Liver (tissue), 9 donors: ENCODE data around the gene IQCK. TPM values are rescaled to one million over a fixed set of nuclear protein-coding genes. Genes with fewer than 3 reads are reported as not detected.

ENCODE experiments used
- DNase-seq: peaks from one replicate; pipeline ENCODE4 v3.0.0-alpha.2; 2017; ENCODE audit warnings: low spot score
- H3K27ac ChIP-seq, 2 donors: one replicate each; pipeline ENCODE4 v1.7.0; 2013; ENCODE audit warnings: inconsistent platforms in 2 of 2, low read length in 2 of 2, control low read depth in 1 of 2, low read depth in 1 of 2, mild to moderate bottlenecking in 1 of 2
- H3K27me3 ChIP-seq, 4 donors: one replicate each; pipeline versions ENCODE4 v1.6.1 to v1.7.0; 2013; ENCODE audit warnings: low read length in 3 of 4, inconsistent platforms in 1 of 4, mild to moderate bottlenecking in 1 of 4, moderate library complexity in 1 of 4; ENCODE audit not compliant: control insufficient read depth in 4 of 4, insufficient read depth in 4 of 4
- H3K36me3 ChIP-seq, 4 donors: one replicate each; pipeline versions ENCODE4 v1.6.1 to v1.7.0; 2013; ENCODE audit warnings: low read length in 3 of 4, mild to moderate bottlenecking in 3 of 4, low read depth in 1 of 4, moderate library complexity in 1 of 4; ENCODE audit not compliant: control insufficient read depth in 4 of 4, insufficient read depth in 3 of 4
- H3K4me1 ChIP-seq, 4 donors: one replicate each; pipeline versions ENCODE4 v1.6.1 to v1.7.0; 2013; ENCODE audit warnings: low read length in 3 of 4, mild to moderate bottlenecking in 3 of 4, moderate library complexity in 1 of 4; ENCODE audit not compliant: control insufficient read depth in 4 of 4, insufficient read depth in 4 of 4
- H3K4me3 ChIP-seq, 3 donors: one replicate each; pipeline versions ENCODE4 v1.6.1 to v1.7.0; 2013; ENCODE audit warnings: low read length in 3 of 3, control low read depth in 1 of 3, low read depth in 1 of 3, mild to moderate bottlenecking in 1 of 3
- H3K9ac ChIP-seq, 2 donors: one replicate each; pipeline ENCODE4 v1.7.0; 2013; ENCODE audit warnings: low read length in 2 of 2, mild to moderate bottlenecking in 2 of 2, moderate library complexity in 2 of 2, control low read depth in 1 of 2, low read depth in 1 of 2
- H3K9me3 ChIP-seq, 4 donors: one replicate each; pipeline versions ENCODE4 v1.6.1 to v1.7.0; 2013; ENCODE audit warnings: low read length in 3 of 4; ENCODE audit not compliant: control insufficient read depth in 4 of 4
- EGR1 ChIP-seq, 2 donors: IDR thresholded peaks; 2 replicates each; pipeline ENCODE4 v1.6.1; 2016 to 2018; ENCODE audit warnings: antibody characterized with exemption in 2 of 2, low read depth in 2 of 2
- FOXA1 ChIP-seq: IDR thresholded peaks from 2 replicates; pipeline ENCODE4 v1.6.1; 2016; ENCODE audit warnings: antibody characterized with exemption
- FOXA2 ChIP-seq: IDR thresholded peaks from 2 replicates; pipeline ENCODE4 v1.6.1; 2016; ENCODE audit warnings: antibody characterized with exemption
- GABPA ChIP-seq, 2 donors: IDR thresholded peaks in 1 of 2; conservative IDR thresholded peaks in 1 of 2; 2 replicates each; pipeline ENCODE4 v1.6.1; 2016; ENCODE audit warnings: antibody characterized with exemption in 2 of 2, mild to moderate bottlenecking in 1 of 2, moderate library complexity in 1 of 2
- HNF4A ChIP-seq, 2 donors: conservative IDR thresholded peaks; 2 replicates each; pipeline ENCODE4 v1.6.1; 2016; ENCODE audit warnings: antibody characterized with exemption in 2 of 2, mild to moderate bottlenecking in 2 of 2
- HNF4G ChIP-seq: IDR thresholded peaks from 2 replicates; pipeline ENCODE4 v1.6.1; 2016; ENCODE audit warnings: antibody characterized with exemption
- JUND ChIP-seq, 2 donors: IDR thresholded peaks; 2 replicates each; pipeline ENCODE4 v1.6.1; 2016; ENCODE audit warnings: antibody characterized with exemption in 2 of 2
- MAX ChIP-seq: IDR thresholded peaks from 2 replicates; pipeline ENCODE4 v1.6.1; 2016; ENCODE audit warnings: antibody characterized with exemption
- NR2F2 ChIP-seq: IDR thresholded peaks from 2 replicates; pipeline ENCODE4 v1.6.1; 2016; ENCODE audit warnings: antibody characterized with exemption
- RAD21 ChIP-seq, 2 donors: IDR thresholded peaks; 2 replicates each; pipeline ENCODE4 v1.6.1; 2016; ENCODE audit warnings: antibody characterized with exemption in 2 of 2, mild to moderate bottlenecking in 2 of 2
- RXRA ChIP-seq, 2 donors: IDR thresholded peaks; 2 replicates each; pipeline ENCODE4 v1.6.1; 2017 to 2018; ENCODE audit warnings: antibody characterized with exemption in 2 of 2, mild to moderate bottlenecking in 1 of 2
- SP1 ChIP-seq: IDR thresholded peaks from 2 replicates; pipeline ENCODE4 v1.6.1; 2018; ENCODE audit warnings: antibody characterized with exemption, mild to moderate bottlenecking
- TAF1 ChIP-seq: conservative IDR thresholded peaks from 2 replicates; pipeline ENCODE4 v1.6.1; 2016; ENCODE audit warnings: antibody characterized with exemption, mild to moderate bottlenecking
- YY1 ChIP-seq: IDR thresholded peaks from 2 replicates; pipeline ENCODE4 v1.6.1; 2016; ENCODE audit warnings: antibody characterized with exemption, mild to moderate bottlenecking
- ZBTB33 ChIP-seq: IDR thresholded peaks from 2 replicates; pipeline ENCODE4 v1.6.1; 2016; ENCODE audit warnings: antibody characterized with exemption
- WGBS: extraction: QIAGEN DNeasy Blood & Tissue Kit; methylation state at CpG from one replicate; pipeline ENCODE4 v1.1.7; 2013; 5-methylcytosine and 5-hydroxymethylcytosine counted together
- polyA plus RNA-seq, 2 donors: library from polyadenylated mRNA; stranded (reverse) in 1 of 2; unstranded in 1 of 2; fragments of 200-250 nt in 1 of 2; fragments of >200 nt in 1 of 2; fragmentation: Nextera tagmentation in 1 of 2; extraction: Ambion mirVana in 1 of 2; gene quantifications; one replicate each; pipeline versions ENCODE4 v1.2.1 to v1.2.3, GENCODE V29; 2013 to 2015
- total RNA-seq, 2 donors: library from RNA; depleted of rRNA; stranded (reverse); fragments of >200 nt; gene quantifications; one replicate each; pipeline ENCODE4 v1.2.3, GENCODE V29; 2014
- TF ChIP-seq, protein P1 (sequence below): fragments of 150-350 bp; IDR thresholded peaks from 2 replicates; pipeline ENCODE4 v1.5.1; 2017; ENCODE audit warnings: improper control_type of control experiment, low read depth, low read length; ENCODE audit not compliant: missing input control
- TF ChIP-seq, protein P2 (sequence below): IDR thresholded peaks from 2 replicates; pipeline ENCODE4 v1.6.1; 2016; ENCODE audit warnings: antibody characterized with exemption, mild to moderate bottlenecking
- TF ChIP-seq, protein P3 (sequence below): IDR thresholded peaks from 2 replicates; pipeline ENCODE4 v1.6.1; 2016; ENCODE audit warnings: antibody characterized with exemption
- donor health status: healthy.
- donor health status: healthy.
- donor health status: healthy.
- donor health status: healthy.
- donor health status: healthy.

IQCK gene
- total and polyA plus RNA-seq, 4 donors, result 2.1 to 4.4 (median 2.9) TPM

DNA sequence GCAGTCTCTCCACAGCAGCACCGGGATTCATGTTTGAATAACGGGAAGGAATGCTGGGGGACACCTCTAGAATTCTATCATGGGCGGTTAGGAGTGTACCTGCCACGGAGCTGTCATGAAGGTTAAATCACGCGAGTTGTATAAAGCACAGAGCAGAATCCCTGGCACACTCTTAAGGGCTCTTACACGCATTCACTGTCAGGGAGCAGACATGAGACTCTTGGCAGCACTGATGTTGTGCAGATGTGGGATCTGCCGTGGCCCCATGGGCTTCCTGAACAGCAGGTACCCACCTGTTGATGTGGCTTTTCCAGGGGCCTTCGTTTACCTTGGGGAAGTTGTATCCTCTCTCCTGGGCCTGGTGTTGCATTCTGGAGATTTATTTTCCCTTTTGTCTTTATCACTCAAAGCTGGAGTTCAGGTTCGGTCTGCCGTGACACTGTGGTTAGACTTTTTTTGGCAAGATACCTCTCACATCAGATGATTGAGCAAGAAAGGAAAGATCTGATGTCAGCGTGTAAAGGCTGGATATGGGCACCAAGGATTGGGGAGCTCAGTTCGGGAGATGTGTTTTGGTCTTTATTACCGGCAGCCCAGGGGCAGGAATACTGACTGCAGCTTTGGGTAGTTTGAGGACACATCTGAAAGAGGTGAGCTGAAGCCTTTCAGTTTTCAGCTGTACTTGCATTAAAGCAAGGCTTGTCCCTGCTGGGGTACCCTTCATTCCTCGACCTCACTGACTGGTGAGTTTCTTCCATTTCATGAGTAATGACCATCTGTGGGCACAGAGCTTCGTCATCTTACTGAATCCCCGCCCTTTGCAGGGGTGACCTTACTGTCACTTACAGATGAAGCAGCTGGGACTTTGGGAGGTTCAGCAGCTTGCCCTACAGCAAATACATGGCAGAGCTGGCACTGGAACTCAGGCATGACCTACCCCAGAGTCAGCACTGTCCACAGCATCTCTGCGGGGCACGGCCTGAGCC is 19.3 kb upstream of the IQCK start:
- Histone ChIP-seq H3K4me1 (peaks cover 0 to 12% (median 7%) of the 10 kb centered on the region in 4 donors), H3K27ac (peak overlapping the region in 1 of 2 donors; percentile 13), H3K9me3 (no peaks in the 10 kb centered on the region), H3K4me3 (no peak overlapping the region), H3K36me3 (peaks cover 0 to 10% (median 1%) of the 10 kb centered on the region in 4 donors), H3K27me3 (no peaks in the 10 kb centered on the region), H3K9ac (no peak overlapping the region)
- no peak for TF ChIP-seq MAX
- no peak for TF ChIP-seq ZBTB33
- TF ChIP-seq SP1, result no peak
- peak in 1 of 2 donors; percentile 31 for TF ChIP-seq RXRA (IDR thresholded peaks at IDR 0.05)
- TF ChIP-seq, protein P1, sequence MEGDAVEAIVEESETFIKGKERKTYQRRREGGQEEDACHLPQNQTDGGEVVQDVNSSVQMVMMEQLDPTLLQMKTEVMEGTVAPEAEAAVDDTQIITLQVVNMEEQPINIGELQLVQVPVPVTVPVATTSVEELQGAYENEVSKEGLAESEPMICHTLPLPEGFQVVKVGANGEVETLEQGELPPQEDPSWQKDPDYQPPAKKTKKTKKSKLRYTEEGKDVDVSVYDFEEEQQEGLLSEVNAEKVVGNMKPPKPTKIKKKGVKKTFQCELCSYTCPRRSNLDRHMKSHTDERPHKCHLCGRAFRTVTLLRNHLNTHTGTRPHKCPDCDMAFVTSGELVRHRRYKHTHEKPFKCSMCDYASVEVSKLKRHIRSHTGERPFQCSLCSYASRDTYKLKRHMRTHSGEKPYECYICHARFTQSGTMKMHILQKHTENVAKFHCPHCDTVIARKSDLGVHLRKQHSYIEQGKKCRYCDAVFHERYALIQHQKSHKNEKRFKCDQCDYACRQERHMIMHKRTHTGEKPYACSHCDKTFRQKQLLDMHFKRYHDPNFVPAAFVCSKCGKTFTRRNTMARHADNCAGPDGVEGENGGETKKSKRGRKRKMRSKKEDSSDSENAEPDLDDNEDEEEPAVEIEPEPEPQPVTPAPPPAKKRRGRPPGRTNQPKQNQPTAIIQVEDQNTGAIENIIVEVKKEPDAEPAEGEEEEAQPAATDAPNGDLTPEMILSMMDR, result no peak
- TF ChIP-seq GABPA (IDR thresholded peaks at IDR 0.05 in 1 of 2, conservative IDR thresholded peaks at IDR 0.05 in 1 of 2), result no peak
- TF ChIP-seq, protein P2, sequence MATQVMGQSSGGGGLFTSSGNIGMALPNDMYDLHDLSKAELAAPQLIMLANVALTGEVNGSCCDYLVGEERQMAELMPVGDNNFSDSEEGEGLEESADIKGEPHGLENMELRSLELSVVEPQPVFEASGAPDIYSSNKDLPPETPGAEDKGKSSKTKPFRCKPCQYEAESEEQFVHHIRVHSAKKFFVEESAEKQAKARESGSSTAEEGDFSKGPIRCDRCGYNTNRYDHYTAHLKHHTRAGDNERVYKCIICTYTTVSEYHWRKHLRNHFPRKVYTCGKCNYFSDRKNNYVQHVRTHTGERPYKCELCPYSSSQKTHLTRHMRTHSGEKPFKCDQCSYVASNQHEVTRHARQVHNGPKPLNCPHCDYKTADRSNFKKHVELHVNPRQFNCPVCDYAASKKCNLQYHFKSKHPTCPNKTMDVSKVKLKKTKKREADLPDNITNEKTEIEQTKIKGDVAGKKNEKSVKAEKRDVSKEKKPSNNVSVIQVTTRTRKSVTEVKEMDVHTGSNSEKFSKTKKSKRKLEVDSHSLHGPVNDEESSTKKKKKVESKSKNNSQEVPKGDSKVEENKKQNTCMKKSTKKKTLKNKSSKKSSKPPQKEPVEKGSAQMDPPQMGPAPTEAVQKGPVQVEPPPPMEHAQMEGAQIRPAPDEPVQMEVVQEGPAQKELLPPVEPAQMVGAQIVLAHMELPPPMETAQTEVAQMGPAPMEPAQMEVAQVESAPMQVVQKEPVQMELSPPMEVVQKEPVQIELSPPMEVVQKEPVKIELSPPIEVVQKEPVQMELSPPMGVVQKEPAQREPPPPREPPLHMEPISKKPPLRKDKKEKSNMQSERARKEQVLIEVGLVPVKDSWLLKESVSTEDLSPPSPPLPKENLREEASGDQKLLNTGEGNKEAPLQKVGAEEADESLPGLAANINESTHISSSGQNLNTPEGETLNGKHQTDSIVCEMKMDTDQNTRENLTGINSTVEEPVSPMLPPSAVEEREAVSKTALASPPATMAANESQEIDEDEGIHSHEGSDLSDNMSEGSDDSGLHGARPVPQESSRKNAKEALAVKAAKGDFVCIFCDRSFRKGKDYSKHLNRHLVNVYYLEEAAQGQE, result no peak
- TF ChIP-seq NR2F2, result no peak
- TF ChIP-seq, protein P3, sequence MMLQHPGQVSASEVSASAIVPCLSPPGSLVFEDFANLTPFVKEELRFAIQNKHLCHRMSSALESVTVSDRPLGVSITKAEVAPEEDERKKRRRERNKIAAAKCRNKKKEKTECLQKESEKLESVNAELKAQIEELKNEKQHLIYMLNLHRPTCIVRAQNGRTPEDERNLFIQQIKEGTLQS, result peak; percentile 16
- no peak for TF ChIP-seq FOXA1
- TF ChIP-seq RAD21 (IDR thresholded peaks at IDR 0.05), result no peak
- no peak for TF ChIP-seq EGR1 (IDR thresholded peaks at IDR 0.05; ENCODE audit: low read depth in 2 of 2)
- TF ChIP-seq JUND (IDR thresholded peaks at IDR 0.05), result peak in 1 of 2 donors; percentile 75
- no peak for TF ChIP-seq FOXA2
- no peak for TF ChIP-seq YY1
- peak in 1 of 2 donors; percentile 13 for TF ChIP-seq HNF4A (conservative IDR thresholded peaks at IDR 0.05)
- no peak for TF ChIP-seq HNF4G
- no peak for TF ChIP-seq TAF1
- 85% methylated on average over 19 of the region's 19 CpGs for WGBS
- no peak for DNase-seq
